ENCODE data around the gene CBX8. TPM values are rescaled to one million over a fixed set of nuclear protein-coding genes. Genes with fewer than 3 reads are reported as not detected.

Gene CBX8
- total and polyA plus RNA-seq, 2 of the 13 experiments (the other 11 are each of a cell fraction or from before 2014, with no cell fraction given): 0.34 to 12.6 TPM

DNA sequence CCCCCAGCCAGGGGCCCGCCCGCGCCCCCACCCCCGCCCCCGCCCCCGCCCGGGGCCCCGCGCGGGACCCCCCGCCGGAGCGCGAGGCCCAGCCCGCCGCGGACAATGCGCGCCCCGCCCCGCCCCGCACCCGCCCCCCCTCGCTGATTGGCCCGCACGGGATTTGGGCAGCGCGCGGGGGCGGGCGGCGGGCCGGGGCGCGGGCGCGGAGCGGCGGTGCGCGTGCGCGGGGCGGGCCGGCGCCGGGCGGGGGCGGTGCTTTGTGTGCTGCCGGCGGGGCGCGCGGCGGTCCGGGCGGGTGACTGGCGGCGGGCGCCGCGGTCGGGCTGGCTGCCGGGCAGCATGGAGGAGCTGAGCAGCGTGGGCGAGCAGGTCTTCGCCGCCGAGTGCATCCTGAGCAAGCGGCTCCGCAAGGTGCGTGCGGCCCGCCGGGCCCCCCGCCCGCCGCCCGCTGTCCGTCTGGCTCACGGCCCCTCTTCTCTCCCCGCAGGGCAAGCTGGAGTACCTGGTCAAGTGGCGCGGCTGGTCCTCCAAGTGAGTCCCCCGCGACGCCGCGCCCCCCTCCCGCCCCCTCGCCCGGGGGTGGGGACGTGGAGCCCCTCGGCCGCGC, 18.9 kb downstream of the CBX8 start, which contains the start of gene CBX2 (continued):
- TF ChIP-seq ZNF850 (CRISPR knock-in tag; conservative IDR thresholded peaks at IDR 0.05) (0 out of 2 replicates have a peak, but pooled peaks have one; percentile 48), NFE2L1 (CRISPR knock-in tag; IDR thresholded peaks at IDR 0.05; ENCODE audit: borderline replicate concordance) (no peak), ZNF142 (CRISPR knock-in tag; IDR thresholded peaks at IDR 0.05) (peak; percentile 99), ZNF777 (CRISPR knock-in tag; IDR thresholded peaks at IDR 0.05) (peak; percentile 80; the same call in 1 of the 2 replicates), ZNF816 (CRISPR knock-in tag; IDR thresholded peaks at IDR 0.05; ENCODE audit: borderline replicate concordance) (0 out of 2 replicates have a peak, but pooled peaks have one; percentile 81), PAWR (CRISPR knock-in tag; IDR thresholded peaks at IDR 0.05; ENCODE audit: borderline replicate concordance) (no peak), RAD21 (CRISPR knock-in tag; IDR thresholded peaks at IDR 0.05) (0 out of 2 replicates have a peak, but pooled peaks have one; percentile 35), ZFY (CRISPR knock-in tag; IDR thresholded peaks at IDR 0.05) (peak; percentile 14; the same call in 1 of the 2 replicates), HNF4A (CRISPR knock-in tag; IDR thresholded peaks at IDR 0.05) (no peak), CCDC6 (CRISPR knock-in tag; IDR thresholded peaks at IDR 0.05) (no peak), ARNT2 (CRISPR knock-in tag; IDR thresholded peaks at IDR 0.05; ENCODE audit: low read depth) (peak; percentile 18; the same call in 1 of the 2 replicates), THRA (CRISPR knock-in tag; IDR thresholded peaks at IDR 0.05; ENCODE audit: borderline replicate concordance) (no peak), YY1 (IDR thresholded peaks at IDR 0.05; ENCODE audit: insufficient read depth, insufficient replicate concordance, low read depth, low read length) (no peak), HOXA9 (CRISPR knock-in tag; IDR thresholded peaks at IDR 0.05; ENCODE audit: borderline replicate concordance) (no peak), SKI (IDR thresholded peaks at IDR 0.05; ENCODE audit: partially characterized antibody) (peak; percentile 32), ZNF329 (CRISPR knock-in tag; IDR thresholded peaks at IDR 0.05; ENCODE audit: low read depth) (0 out of 2 replicates have a peak, but pooled peaks have one; percentile 43), SNAPC2 (CRISPR knock-in tag; IDR thresholded peaks at IDR 0.05) (no peak), ZMAT3 (CRISPR knock-in tag; conservative IDR thresholded peaks at IDR 0.05) (0 out of 2 replicates have a peak, but pooled peaks have one; percentile 33), SRSF1 (optimal IDR thresholded peaks at IDR 0.05; ENCODE audit: low read depth, low read length) (peak; percentile 18), ZNF616 (CRISPR knock-in tag; IDR thresholded peaks at IDR 0.05; ENCODE audit: low read depth) (no peak)
- TF ChIP-seq, protein P1, sequence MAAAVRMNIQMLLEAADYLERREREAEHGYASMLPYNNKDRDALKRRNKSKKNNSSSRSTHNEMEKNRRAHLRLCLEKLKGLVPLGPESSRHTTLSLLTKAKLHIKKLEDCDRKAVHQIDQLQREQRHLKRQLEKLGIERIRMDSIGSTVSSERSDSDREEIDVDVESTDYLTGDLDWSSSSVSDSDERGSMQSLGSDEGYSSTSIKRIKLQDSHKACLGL (CRISPR knock-in tag; IDR thresholded peaks at IDR 0.05): peak; percentile 29; the same call in 1 of the 2 replicates
- TF ChIP-seq, protein P2, sequence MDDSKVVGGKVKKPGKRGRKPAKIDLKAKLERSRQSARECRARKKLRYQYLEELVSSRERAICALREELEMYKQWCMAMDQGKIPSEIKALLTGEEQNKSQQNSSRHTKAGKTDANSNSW (CRISPR knock-in tag; IDR thresholded peaks at IDR 0.05; ENCODE audit: borderline replicate concordance): 0 out of 2 replicates have a peak, but pooled peaks have one; percentile 44

Data from HepG2 (cell line).